Small intestine (tissue), 7 donors: ENCODE data around the gene TBL1XR1. TPM values are rescaled to one million over a fixed set of nuclear protein-coding genes. Genes with fewer than 3 reads are reported as not detected.

ENCODE experiments used
- DNase-seq, 2 donors: peaks; one replicate each; pipeline versions ENCODE4 v3.0.0 to v3.0.0-alpha.2; 2013
- FAIRE-seq: peaks from 2 replicates; lab custom pipeline; 2012; peaks lifted over from hg19 to GRCh38; lab: Jason Lieb, UNC
- H3K27ac ChIP-seq, 3 donors: one replicate each; pipeline ENCODE4 v1.5.1; 2013; ENCODE audit warnings: low read length in 2 of 3, mild to moderate bottlenecking in 2 of 3, control low read depth in 1 of 3, inconsistent platforms in 1 of 3, low read depth in 1 of 3, moderate library complexity in 1 of 3
- H3K27me3 ChIP-seq, 3 donors: one replicate each; pipeline ENCODE4 v1.6.1; 2013; ENCODE audit warnings: low read length in 3 of 3, inconsistent platforms in 1 of 3; ENCODE audit not compliant: control insufficient read depth in 3 of 3, insufficient read depth in 3 of 3
- H3K36me3 ChIP-seq, 3 donors: one replicate each; pipeline ENCODE4 v1.6.1; 2013; ENCODE audit warnings: low read length in 3 of 3, inconsistent platforms in 1 of 3, low read depth in 1 of 3, mild to moderate bottlenecking in 1 of 3, moderate library complexity in 1 of 3; ENCODE audit not compliant: control insufficient read depth in 3 of 3, insufficient read depth in 2 of 3
- H3K4me1 ChIP-seq, 3 donors: one replicate each; pipeline ENCODE4 v1.6.1; 2013; ENCODE audit warnings: low read length in 2 of 3, inconsistent platforms in 1 of 3, low read depth in 1 of 3, mild to moderate bottlenecking in 1 of 3, moderate library complexity in 1 of 3; ENCODE audit not compliant: control insufficient read depth in 3 of 3, insufficient read depth in 2 of 3
- H3K4me3 ChIP-seq, 3 donors: one replicate each; pipeline ENCODE4 v1.5.1; 2013; ENCODE audit warnings: low read length in 3 of 3, control low read depth in 1 of 3, inconsistent platforms in 1 of 3, low read depth in 1 of 3, mild to moderate bottlenecking in 1 of 3, moderate library complexity in 1 of 3
- H3K9me3 ChIP-seq, 2 donors: one replicate each; pipeline ENCODE4 v1.6.1; 2013; ENCODE audit warnings: low read depth in 1 of 2, low read length in 1 of 2; ENCODE audit not compliant: control insufficient read depth in 2 of 2, insufficient read depth in 1 of 2
- WGBS, 3 donors: extraction: QIAGEN DNeasy Blood & Tissue Kit; methylation state at CpG; one replicate each; pipeline ENCODE4 v1.1.7; 2013; 5-methylcytosine and 5-hydroxymethylcytosine counted together
- polyA plus RNA-seq, 4 donors: library from polyadenylated mRNA; stranded (reverse) in 3 of 4; unstranded in 1 of 4; fragments of 200-250 nt in 3 of 4; fragments of 120-200 nt in 1 of 4; gene quantifications; one replicate each; pipeline versions ENCODE4 v1.2.1 to v1.2.3, GENCODE V29; 2013
- donor health status: healthy with polysubstance abuse.
- donor health status: control.
- donor health status: control.
- donor health status: Bipolar disorder and iron deficiency.
- donor health status: healthy.

Gene TBL1XR1
- polyA plus RNA-seq, 4 donors: 13.8 to 74.8 (median 27.7) TPM

- H3K4me3 ChIP-seq: no peak overlapping the region
- peaks cover 0 to 10% of the 10 kb centered on the region in 2 donors for H3K9me3 ChIP-seq
- no peak for FAIRE-seq
- no peaks in the 10 kb centered on the region for H3K36me3 ChIP-seq
- H3K27ac ChIP-seq: no peak overlapping the region
- 88 to 97% (median 92%) methylated on average over 2 of the region's 2 CpGs for WGBS, 3 donors
- H3K27me3 ChIP-seq: no peaks in the 10 kb centered on the region
- no peaks in the 10 kb centered on the region for H3K4me1 ChIP-seq
- DNase-seq: no peak
Measured at GRCh38 chr3:177231242-177231641, 34.0 kb upstream of the TBL1XR1 start.

- FAIRE-seq (no peak), DNase-seq (no peak)
- H3K9me3 ChIP-seq: peaks cover 0 to 10% of the 10 kb centered on the region in 2 donors
- no peaks in the 10 kb centered on the region for H3K36me3 ChIP-seq
- no peak overlapping the region for H3K27ac ChIP-seq
- WGBS, 3 donors: 78 to 85% (median 85%) methylated on average over 6 of the region's 6 CpGs
- H3K4me3 ChIP-seq: no peak overlapping the region
- H3K4me1 ChIP-seq: no peaks in the 10 kb centered on the region
- no peaks in the 10 kb centered on the region for H3K27me3 ChIP-seq
Measured at GRCh38 chr3:177230641-177231040, 33.4 kb upstream of the TBL1XR1 start.

- H3K27ac ChIP-seq: no peak overlapping the region
- H3K4me1 ChIP-seq: no peaks in the 10 kb centered on the region
- H3K27me3 ChIP-seq: no peaks in the 10 kb centered on the region
- 91 to 100% (median 100%) methylated on average over 1 of the region's 1 CpG for WGBS, 3 donors
- peaks cover 0 to 10% of the 10 kb centered on the region in 2 donors for H3K9me3 ChIP-seq
- H3K4me3 ChIP-seq: no peak overlapping the region
- H3K36me3 ChIP-seq: no peaks in the 10 kb centered on the region
- no peak for FAIRE-seq
- DNase-seq: no peak
Measured at GRCh38 chr3:177229791-177230190, 32.5 kb upstream of the TBL1XR1 start.

DNA sequence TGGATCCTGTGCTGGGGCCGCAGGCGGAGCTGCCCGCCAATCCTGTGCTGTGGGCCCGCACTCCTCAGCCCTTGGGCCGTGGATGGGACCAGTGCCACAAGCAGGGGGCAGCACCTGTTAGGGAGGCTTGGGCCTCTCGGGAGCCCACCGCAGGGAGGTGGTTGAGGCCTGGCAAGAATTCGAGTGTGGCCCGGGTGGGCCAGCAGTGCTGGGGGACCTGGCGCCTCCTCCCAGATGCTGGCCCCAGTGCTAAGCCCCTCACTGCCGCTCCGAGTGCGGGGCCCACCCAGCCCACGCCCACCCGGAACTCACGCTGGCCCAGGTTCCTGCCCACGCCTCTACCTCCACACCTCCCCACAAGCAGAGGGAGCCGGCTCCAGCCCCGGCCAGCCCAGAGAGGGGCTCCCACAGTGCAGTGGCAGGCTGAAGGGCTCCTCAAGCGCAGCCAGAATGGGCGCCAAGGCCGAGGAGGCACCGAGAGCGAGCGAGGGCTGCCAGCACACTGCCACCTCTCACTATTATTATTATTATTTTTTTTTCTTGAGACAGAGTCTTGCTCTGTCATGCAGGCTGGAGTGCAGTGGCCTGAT is 31.4 kb upstream of the TBL1XR1 start:
- Histone ChIP-seq H3K36me3 (no peaks in the 10 kb centered on the region), H3K27me3 (no peaks in the 10 kb centered on the region), H3K4me1 (no peaks in the 10 kb centered on the region), H3K9me3 (peaks cover 0 to 10% of the 10 kb centered on the region in 2 donors), H3K27ac (no peak overlapping the region), H3K4me3 (no peak overlapping the region)
- WGBS, 3 donors: 94 to 100% (median 98%) methylated on average over 20 to 25 of the region's 25 CpGs
- FAIRE-seq: no peak
- no peak for DNase-seq

- H3K27ac ChIP-seq: no peak overlapping the region
Measured at GRCh38 chr3:177224414-177224813, 27.1 kb upstream of the TBL1XR1 start.

DNA sequence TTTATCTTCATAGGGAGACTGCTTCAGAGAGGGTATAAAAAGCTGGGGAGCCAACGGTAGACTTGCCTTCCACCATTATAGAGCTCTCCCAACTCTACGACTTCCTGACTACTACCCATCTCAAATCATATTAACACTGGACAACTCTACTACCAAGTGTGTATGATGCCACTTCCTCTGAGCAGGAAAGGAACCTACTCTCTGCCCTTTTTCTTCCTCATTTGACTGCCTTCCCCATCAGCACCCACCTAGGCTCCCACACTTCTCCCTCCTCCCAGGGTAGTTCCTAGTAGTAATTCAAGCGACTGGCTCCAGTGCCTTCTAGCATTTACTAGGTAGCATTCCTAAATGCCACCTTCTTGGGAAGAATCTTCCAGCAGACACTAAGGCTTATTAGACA is 24.5 kb upstream of the TBL1XR1 start:
- no peak overlapping the region for H3K27ac ChIP-seq
- no peaks in the 10 kb centered on the region for H3K36me3 ChIP-seq
- H3K9me3 ChIP-seq: no peaks in the 10 kb centered on the region
- H3K4me3 ChIP-seq: no peak overlapping the region
- 90 to 95% (median 92%) methylated on average over 3 of the region's 3 CpGs for WGBS, 3 donors
- H3K27me3 ChIP-seq: no peaks in the 10 kb centered on the region
- no peaks in the 10 kb centered on the region for H3K4me1 ChIP-seq
- no peak for DNase-seq
- no peak for FAIRE-seq

More at GRCh38 chr3:177224414-177224813, 27.1 kb upstream of the TBL1XR1 start:
- no peaks in the 10 kb centered on the region for H3K36me3 ChIP-seq
- H3K4me3 ChIP-seq: no peak overlapping the region
- no peak for FAIRE-seq
- no peak for DNase-seq
- H3K27me3 ChIP-seq: no peaks in the 10 kb centered on the region
- H3K4me1 ChIP-seq: no peaks in the 10 kb centered on the region
- peaks cover 0 to 10% of the 10 kb centered on the region in 2 donors for H3K9me3 ChIP-seq

- no peak for DNase-seq
- H3K36me3 ChIP-seq: no peaks in the 10 kb centered on the region
- H3K9me3 ChIP-seq: no peaks in the 10 kb centered on the region
- no peak overlapping the region for H3K27ac ChIP-seq
- no peak for FAIRE-seq
- H3K4me3 ChIP-seq: no peak overlapping the region
- no peaks in the 10 kb centered on the region for H3K4me1 ChIP-seq
- WGBS, 3 donors: 79 to 88% (median 88%) methylated on average over 9 of the region's 9 CpGs
- H3K27me3 ChIP-seq: no peaks in the 10 kb centered on the region
Measured at GRCh38 chr3:177220136-177220974, 23.1 kb upstream of the TBL1XR1 start.

GRCh38 chr3:177213801-177214535 is 16.7 kb upstream of the TBL1XR1 start:
- no peak overlapping the region for H3K4me3 ChIP-seq
- no peak overlapping the region for H3K27ac ChIP-seq
- peaks cover 3 to 28% (median 8%) of the 10 kb centered on the region in 3 donors for H3K4me1 ChIP-seq
- no peaks in the 10 kb centered on the region for H3K27me3 ChIP-seq
- FAIRE-seq (no peak), DNase-seq (peak; percentile 58 to 79)
- no peaks in the 10 kb centered on the region for H3K36me3 ChIP-seq
- 33 to 71% (median 60%) methylated on average over 7 of the region's 7 CpGs for WGBS, 3 donors
- H3K9me3 ChIP-seq: no peaks in the 10 kb centered on the region
